Hepatocyte (in vitro differentiated cells): ENCODE measurements around the gene ZNF536. TPM values are rescaled to one million over a fixed set of nuclear protein-coding genes. Genes with fewer than 3 reads are reported as not detected.
A peak's percentile ranks its signal among the peaks of the same experiment; 100 is the strongest.

Experiments used
- DNase-seq: peaks from one replicate; pipeline ENCODE4 v3.0.0-alpha.2; 2016; ENCODE audit warnings: low spot score
- H2AFZ ChIP-seq: fragments of 200-600 bp; sonication (generic); 2 replicates; pipeline ENCODE4 v1.6.0; 2016; ENCODE audit warnings: antibody characterized with exemption, mild to moderate bottlenecking
- H3K27ac ChIP-seq: fragments of 200-600 bp; sonication (generic); 2 replicates; pipeline ENCODE4 v1.5.1; 2016; ENCODE audit warnings: mild to moderate bottlenecking
- H3K27me3 ChIP-seq: fragments of 200-600 bp; sonication (generic); 2 replicates; pipeline ENCODE4 v1.6.1; 2016
- H3K36me3 ChIP-seq: fragments of 200-600 bp; sonication (generic); replicated peaks from 2 replicates; pipeline ENCODE4 v1.5.1; 2016; ENCODE audit warnings: low read depth; ENCODE audit not compliant: insufficient read depth
- H3K4me1 ChIP-seq: fragments of 200-600 bp; sonication (generic); 2 replicates; pipeline ENCODE4 v1.5.1; 2016; ENCODE audit warnings: mild to moderate bottlenecking, moderate library complexity; ENCODE audit not compliant: insufficient read depth
- H3K4me2 ChIP-seq: fragments of 200-600 bp; sonication (generic); 2 replicates; pipeline ENCODE4 v1.6.0; 2016
- H3K4me3 ChIP-seq: fragments of 200-600 bp; sonication (generic); 2 replicates; pipeline ENCODE4 v1.5.1; 2016; ENCODE audit warnings: mild to moderate bottlenecking
- H3K79me2 ChIP-seq: fragments of 200-600 bp; sonication (generic); 2 replicates; pipeline ENCODE4 v1.6.0; 2017; ENCODE audit warnings: mild to moderate bottlenecking
- H3K9me2 ChIP-seq: fragments of 200-600 bp; sonication (generic); replicated peaks from 2 replicates; pipeline ENCODE4 v1.6.0; 2017; ENCODE audit warnings: mild to moderate bottlenecking; ENCODE audit not compliant: insufficient read depth
- H3K9me3 ChIP-seq: fragments of 200-600 bp; sonication (generic); 2 replicates; pipeline ENCODE4 v1.5.1; 2016; ENCODE audit warnings: low read depth, mild to moderate bottlenecking
- H4K20me1 ChIP-seq: fragments of 200-600 bp; sonication (generic); 2 replicates; pipeline ENCODE4 v1.6.0; 2016; ENCODE audit warnings: mild to moderate bottlenecking; ENCODE audit not compliant: insufficient read depth, poor library complexity, severe bottlenecking
- EZH2 ChIP-seq: fragments of 200-600 bp; sonication (generic); IDR thresholded peaks from 2 replicates; pipeline ENCODE4 v1.6.1; 2016; ENCODE audit warnings: antibody characterized with exemption, mild to moderate bottlenecking, borderline replicate concordance
- EZH2phosphoT487 ChIP-seq: fragments of 200-600 bp; sonication (generic); IDR thresholded peaks from one replicate; pipeline ENCODE4 v1.6.1; 2018; ENCODE audit warnings: antibody characterized with exemption, mild to moderate bottlenecking, low read depth, moderate library complexity; ENCODE audit not compliant: unreplicated experiment, severe bottlenecking
- WGBS: methylation state at CpG from one replicate; pipeline ENCODE4 v1.1.6; 2016; ENCODE audit warnings: low lambda C conversion rate; ENCODE audit errors: missing lambda C conversion rate; 5-methylcytosine and 5-hydroxymethylcytosine counted together
- polyA plus RNA-seq: library from polyadenylated mRNA; unstranded; fragments of >200 nt; fragmentation: Nextera tagmentation; extraction: Ambion mirVana; gene quantifications from 2 replicates; pipeline ENCODE4 v1.2.1, GENCODE V29; 2016
- total RNA-seq: library from RNA; depleted of rRNA; stranded (reverse); fragments of >200 nt; gene quantifications from 2 replicates; pipeline ENCODE4 v1.2.3, GENCODE V29; 2014
- TF ChIP-seq, protein P1 (sequence below): fragments of 200-600 bp; sonication (generic); IDR thresholded peaks from 2 replicates; pipeline ENCODE4 v1.5.1; 2016; ENCODE audit warnings: antibody characterized with exemption, mild to moderate bottlenecking; ENCODE audit not compliant: poor library complexity

The ZNF536 gene
- total and polyA plus RNA-seq, 2 experiments from 2014 or later: 4.1 to 7.5 TPM

DNA sequence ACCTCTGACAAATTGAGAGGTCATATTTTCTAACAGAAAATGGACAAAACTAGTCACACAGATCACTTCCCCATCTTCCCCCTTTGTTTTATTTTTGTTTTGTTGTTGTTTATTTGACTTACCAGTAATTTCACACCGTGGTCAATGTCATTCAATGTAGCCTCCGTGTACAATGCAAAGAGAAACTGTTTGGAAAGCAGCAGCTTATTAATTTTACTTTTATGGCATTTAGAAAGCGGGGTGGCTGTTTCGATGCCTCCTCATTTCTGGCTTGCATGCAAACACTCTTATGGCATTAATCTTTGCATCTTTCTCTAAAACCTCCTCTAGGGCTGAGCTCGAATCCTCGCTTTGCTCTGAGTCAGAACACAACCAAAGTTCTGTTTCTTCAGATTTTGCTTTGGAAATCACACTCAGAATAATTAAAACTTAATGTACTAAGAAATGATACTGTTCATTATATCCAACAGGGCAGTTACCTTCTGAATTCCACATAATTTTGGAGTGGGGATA lies 77.0 kb downstream of the ZNF536 start:
- Histone ChIP-seq H3K79me2 (no peaks in the 10 kb centered on the region), H3K27ac (peak overlapping the region; percentile 58), H3K4me1 (peaks cover 9% of the 10 kb centered on the region), H3K27me3 (peaks cover 21% of the 10 kb centered on the region), H3K9me2 (no peaks in the 10 kb centered on the region), H3K9me3 (no peaks in the 10 kb centered on the region), H4K20me1 (no peaks in the 10 kb centered on the region), H2AFZ (no peak overlapping the region), H3K36me3 (no peaks in the 10 kb centered on the region), H3K4me2 (peak overlapping the region; percentile 69), H3K4me3 (no peak overlapping the region)
- 77% methylated on average over 6 of the region's 6 CpGs for WGBS
- no peak for DNase-seq
- peak; percentile 48 for TF ChIP-seq EZH2
- TF ChIP-seq, protein P1, sequence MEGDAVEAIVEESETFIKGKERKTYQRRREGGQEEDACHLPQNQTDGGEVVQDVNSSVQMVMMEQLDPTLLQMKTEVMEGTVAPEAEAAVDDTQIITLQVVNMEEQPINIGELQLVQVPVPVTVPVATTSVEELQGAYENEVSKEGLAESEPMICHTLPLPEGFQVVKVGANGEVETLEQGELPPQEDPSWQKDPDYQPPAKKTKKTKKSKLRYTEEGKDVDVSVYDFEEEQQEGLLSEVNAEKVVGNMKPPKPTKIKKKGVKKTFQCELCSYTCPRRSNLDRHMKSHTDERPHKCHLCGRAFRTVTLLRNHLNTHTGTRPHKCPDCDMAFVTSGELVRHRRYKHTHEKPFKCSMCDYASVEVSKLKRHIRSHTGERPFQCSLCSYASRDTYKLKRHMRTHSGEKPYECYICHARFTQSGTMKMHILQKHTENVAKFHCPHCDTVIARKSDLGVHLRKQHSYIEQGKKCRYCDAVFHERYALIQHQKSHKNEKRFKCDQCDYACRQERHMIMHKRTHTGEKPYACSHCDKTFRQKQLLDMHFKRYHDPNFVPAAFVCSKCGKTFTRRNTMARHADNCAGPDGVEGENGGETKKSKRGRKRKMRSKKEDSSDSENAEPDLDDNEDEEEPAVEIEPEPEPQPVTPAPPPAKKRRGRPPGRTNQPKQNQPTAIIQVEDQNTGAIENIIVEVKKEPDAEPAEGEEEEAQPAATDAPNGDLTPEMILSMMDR: no peak
- TF ChIP-seq EZH2phosphoT487: no peak

DNA sequence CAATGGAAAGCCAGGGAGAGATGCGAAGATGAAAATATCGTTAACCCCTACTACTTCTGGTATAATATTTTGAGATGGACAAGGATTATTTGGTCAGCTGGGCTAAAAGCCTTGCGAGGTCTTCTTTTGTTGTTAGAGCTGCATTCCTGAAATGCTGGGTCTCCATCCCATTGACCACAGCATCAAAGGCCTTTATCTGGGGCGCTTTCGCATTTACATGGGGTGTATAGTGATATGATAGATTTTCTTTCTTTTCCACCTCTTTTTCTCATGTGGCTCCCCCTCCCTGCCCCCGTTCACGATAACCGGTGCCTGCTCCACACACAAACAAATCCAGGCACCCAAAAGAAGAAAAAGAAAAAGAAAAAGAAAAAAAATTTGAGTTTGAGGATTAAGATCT lies 77.5 kb downstream of the ZNF536 start:
- Histone ChIP-seq H3K9me3 (no peaks in the 10 kb centered on the region), H3K4me3 (no peak overlapping the region), H3K27me3 (peaks cover 21% of the 10 kb centered on the region), H3K9me2 (no peaks in the 10 kb centered on the region), H3K4me1 (peaks cover 9% of the 10 kb centered on the region), H3K36me3 (no peaks in the 10 kb centered on the region), H3K4me2 (peak overlapping the region; percentile 69), H4K20me1 (no peaks in the 10 kb centered on the region), H3K79me2 (no peaks in the 10 kb centered on the region), H2AFZ (no peak overlapping the region), H3K27ac (peak overlapping the region; percentile 58)
- TF ChIP-seq EZH2phosphoT487: no peak
- TF ChIP-seq, protein P1: no peak
- no peak for TF ChIP-seq EZH2
- WGBS: 53% methylated on average over 8 of the region's 8 CpGs
- no peak for DNase-seq

DNA sequence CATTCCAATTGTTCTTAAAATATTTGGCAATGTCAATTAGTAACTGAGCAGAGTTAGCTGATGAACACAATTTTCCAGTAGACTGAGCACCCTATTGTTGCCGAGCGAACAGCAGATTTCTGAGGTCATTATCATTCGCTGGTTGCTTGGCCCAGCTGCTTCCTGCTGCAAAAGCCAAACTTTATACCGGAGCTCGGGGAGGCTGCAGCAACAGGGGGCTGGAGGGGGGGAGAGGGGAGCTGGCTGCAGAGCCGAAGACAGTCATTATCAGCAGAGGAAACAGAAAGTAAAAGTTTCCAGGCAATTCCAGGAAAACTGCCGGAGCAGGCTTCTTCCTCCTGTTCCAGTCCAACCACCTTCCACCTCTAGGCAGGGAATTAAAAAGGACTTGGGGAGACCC lies 77.9 kb downstream of the ZNF536 start:
- TF ChIP-seq, protein P1: no peak
- TF ChIP-seq EZH2 (no peak), EZH2phosphoT487 (no peak)
- H3K27me3 ChIP-seq: peaks cover 21% of the 10 kb centered on the region
- no peaks in the 10 kb centered on the region for H3K9me3 ChIP-seq
- H3K27ac ChIP-seq: peak overlapping the region; percentile 58
- H3K4me3 ChIP-seq: no peak overlapping the region
- no peaks in the 10 kb centered on the region for H3K79me2 ChIP-seq
- H2AFZ ChIP-seq: no peak overlapping the region
- H3K4me2 ChIP-seq: peak overlapping the region; percentile 69
- H3K9me2 ChIP-seq: no peaks in the 10 kb centered on the region
- no peaks in the 10 kb centered on the region for H3K36me3 ChIP-seq
- WGBS: 7% methylated on average over 7 of the region's 7 CpGs
- peak; percentile 49 for DNase-seq
- H3K4me1 ChIP-seq: peaks cover 9% of the 10 kb centered on the region
- H4K20me1 ChIP-seq: no peaks in the 10 kb centered on the region

DNA sequence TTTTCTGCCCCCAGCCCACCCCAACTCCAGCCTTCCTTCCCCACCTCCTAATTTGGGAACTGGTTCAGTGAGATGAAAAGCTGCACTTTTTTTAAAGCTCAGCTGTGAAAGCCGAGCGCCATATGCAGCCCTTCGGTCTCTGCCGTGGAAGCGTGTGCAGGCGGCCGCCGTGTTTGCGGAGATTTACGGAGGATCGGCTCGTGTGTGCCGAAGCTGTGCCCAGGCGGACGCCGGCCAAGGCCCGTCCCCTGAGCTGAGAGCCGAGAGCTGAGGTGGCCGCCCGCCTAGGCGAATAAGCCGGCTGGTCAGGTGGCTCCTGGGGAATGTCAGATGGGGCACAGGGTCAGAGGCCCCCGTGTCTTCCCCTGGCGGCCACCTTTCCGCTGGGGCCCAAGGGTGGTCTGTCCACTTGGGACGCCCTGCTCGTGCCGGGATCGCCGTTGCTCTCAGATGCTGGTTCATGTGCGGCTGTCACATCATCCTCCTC lies 78.7 kb downstream of the ZNF536 start:
- H3K27me3 ChIP-seq: peaks cover 21% of the 10 kb centered on the region
- H3K4me2 ChIP-seq: peak overlapping the region; percentile 69
- peaks cover 9% of the 10 kb centered on the region for H3K4me1 ChIP-seq
- no peaks in the 10 kb centered on the region for H3K79me2 ChIP-seq
- H4K20me1 ChIP-seq: no peaks in the 10 kb centered on the region
- H3K9me3 ChIP-seq: no peaks in the 10 kb centered on the region
- no peak for DNase-seq
- peak overlapping the region; percentile 58 for H3K27ac ChIP-seq
- H3K36me3 ChIP-seq: no peaks in the 10 kb centered on the region
- no peaks in the 10 kb centered on the region for H3K9me2 ChIP-seq
- H3K4me3 ChIP-seq: no peak overlapping the region
- no peak overlapping the region for H2AFZ ChIP-seq
- TF ChIP-seq, protein P1: no peak
- no peak for TF ChIP-seq EZH2phosphoT487
- no peak for TF ChIP-seq EZH2
- 90% methylated on average over 30 of the region's 31 CpGs for WGBS
